ENCODE results near the gene TFPI.
"Not testable (repeated sequence)": the region's sequence is repeated elsewhere in the genome, so short reads cannot be mapped to it uniquely, and the experiment has no call there.

The TFPI gene

DNA sequence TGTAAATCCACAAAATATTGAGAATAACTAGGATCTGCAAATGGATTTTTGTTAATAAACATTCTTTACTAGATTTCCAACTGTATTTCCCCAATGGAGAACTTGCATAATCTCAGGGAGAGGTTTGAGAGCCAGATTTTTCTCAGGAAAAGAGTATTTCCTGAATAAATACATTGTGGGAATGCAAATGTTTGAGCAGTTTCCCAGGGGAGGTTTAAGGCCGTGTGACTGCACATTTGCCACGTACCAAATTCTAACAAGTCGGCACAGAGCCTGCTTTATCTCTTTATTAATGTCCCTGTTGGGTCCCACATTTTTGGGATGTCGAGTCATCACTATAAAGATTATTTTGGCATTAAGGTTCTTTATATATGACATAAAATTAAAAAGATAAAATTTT is 27.0 kb downstream of the TFPI start:
- DNase-seq = no peak

DNA sequence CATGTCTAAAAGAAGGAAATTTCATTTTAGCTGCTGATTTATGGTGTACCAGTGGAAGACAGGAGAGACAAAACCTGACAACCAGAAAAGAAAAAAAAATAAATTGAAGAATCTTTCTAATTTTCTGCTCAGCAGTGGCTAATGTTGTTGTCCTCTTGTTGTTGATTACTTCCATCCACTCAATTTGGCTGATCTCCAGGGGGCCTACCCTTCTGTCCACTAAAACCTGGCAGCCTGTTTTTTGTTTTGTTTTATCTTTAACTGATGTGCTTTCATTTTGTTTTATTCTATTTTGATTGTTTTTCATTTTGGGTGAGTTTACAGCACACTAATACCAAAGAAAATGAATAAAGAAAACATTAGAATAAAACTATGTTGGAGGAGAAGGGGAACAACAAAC is 27.4 kb downstream of the TFPI start:
- DNase-seq = no peak

DNA sequence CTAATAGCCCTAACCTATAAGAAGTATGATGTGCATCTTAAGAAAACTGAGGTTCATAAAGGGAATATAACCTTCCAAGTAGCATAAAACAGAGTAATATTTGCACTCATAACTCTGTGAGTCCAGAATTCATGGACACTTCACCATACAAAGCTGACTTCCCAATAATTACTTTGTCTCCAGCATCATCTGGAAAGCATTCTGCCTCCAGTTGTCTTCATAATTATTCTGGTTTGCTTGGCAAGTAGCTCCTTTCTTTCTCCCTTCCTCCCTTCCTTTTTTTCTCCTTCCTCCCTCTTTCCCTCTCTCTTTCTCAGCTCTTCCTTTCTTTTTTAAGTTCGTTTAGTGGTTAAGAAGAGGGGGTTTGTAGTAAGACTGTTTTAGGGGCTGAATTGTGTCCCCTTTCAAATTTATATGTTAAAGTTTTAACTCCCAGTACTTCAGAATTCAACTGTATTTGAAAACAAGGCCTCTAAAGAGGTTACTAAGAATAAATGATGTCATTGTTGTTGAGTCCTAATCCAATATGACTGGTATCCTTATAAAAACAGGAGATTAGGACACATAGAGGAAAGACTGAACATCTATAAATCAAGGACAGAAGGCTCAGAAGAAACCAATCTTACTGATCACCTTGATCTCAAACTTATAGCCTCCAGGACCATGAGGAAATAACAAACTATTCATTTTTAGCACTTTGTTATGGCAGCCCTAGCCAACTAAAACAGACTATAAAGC is 28.9 kb downstream of the TFPI start:
- DNase-seq = no peak

DNA sequence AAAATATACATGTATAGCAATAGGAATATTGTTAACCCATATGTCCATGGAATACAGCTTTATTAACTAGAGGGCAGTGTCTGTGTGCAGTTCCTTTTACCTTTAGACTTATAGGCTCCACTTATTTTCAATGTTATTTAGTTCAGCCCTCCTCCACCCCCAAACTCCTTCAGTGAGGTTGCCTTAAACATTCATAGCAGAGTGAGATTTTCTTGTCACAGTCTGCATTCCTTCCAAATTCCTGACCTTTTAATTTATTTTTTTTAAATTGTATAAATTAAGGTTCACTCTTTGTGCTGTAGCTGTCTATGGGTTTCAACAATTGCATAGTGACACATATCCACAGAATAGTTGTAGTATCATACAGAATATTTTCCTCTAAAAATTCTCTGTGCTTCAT is 30.9 kb downstream of the TFPI start:
- DNase-seq = no peak

DNA sequence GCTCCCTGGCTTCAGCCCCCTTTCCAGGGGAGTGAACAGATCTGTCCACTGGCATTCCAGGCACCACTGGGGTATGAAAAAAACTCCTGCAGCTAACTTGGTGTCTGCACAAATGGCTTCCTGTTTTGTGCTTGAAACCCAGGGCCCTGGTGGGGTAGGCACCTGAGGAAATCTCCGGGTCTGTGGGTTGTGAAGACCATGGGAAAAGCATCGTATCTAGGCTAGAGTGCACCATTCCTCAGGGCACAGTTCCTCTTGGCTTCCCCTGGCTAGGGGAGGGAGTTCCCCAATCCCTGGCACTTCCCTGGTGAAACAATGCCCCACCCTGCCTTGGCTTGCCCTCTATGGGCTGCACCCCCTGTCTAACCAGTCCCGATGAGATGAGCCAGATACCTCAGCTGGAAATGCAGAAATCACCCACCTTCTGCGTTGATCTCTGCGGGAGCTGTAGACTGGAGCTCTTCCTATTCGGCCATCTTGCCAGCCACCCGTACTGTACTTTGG is 34.1 kb downstream of the TFPI start:
- DNase-seq = no peak

- no peak for DNase-seq
Observed at GRCh38 chr2:187519419-187520120, 34.7 kb downstream of the TFPI start.

GRCh38 chr2:187517750-187518361 is 36.4 kb downstream of the TFPI start:
- not testable (repeated sequence) for DNase-seq

DNA sequence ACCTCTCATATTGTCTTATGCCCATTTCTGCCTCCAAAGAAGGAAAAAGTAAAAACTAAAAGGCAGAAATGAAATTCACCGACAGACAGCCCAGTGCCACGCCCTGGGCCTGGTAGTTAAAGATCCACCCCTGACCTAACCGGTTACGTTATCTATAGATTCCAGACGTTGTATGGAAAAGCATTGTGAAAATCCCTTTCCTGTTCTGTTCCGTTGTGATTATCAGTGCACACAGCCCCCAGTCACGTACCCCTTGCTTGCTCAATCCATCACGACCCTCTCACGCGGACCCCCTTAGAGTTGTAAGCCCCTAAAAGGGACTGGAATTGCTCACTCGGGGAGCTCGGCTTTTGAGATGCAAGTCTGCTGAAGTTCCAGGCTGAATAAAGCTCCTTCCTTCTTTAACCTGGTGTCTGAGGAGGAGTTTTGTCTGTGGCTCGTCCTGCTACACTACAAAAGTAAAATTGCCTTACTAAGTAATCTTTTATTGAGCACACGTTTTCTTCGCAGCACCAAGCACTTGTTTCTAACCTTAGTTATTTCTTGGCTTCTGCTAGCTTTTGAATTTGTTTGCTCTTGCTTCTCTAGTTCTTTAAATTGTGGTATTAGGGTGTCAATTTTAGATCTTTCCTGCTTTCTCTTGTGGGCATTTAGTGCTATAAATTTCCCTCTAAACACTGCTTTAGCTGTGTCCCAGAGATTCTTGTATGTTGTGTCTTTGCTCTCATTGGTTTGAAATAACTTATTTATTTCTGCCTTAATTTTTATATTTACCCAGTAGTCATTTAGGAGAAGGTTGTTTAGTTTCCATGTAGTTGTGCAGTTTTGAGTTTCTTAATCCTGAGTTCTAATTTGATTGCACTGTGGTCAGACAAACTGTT is 37.4 kb downstream of the TFPI start:
- DNase-seq = not testable (repeated sequence)

GRCh38 chr2:187514930-187515329 is 39.3 kb downstream of the TFPI start:
- DNase-seq = no peak

DNA sequence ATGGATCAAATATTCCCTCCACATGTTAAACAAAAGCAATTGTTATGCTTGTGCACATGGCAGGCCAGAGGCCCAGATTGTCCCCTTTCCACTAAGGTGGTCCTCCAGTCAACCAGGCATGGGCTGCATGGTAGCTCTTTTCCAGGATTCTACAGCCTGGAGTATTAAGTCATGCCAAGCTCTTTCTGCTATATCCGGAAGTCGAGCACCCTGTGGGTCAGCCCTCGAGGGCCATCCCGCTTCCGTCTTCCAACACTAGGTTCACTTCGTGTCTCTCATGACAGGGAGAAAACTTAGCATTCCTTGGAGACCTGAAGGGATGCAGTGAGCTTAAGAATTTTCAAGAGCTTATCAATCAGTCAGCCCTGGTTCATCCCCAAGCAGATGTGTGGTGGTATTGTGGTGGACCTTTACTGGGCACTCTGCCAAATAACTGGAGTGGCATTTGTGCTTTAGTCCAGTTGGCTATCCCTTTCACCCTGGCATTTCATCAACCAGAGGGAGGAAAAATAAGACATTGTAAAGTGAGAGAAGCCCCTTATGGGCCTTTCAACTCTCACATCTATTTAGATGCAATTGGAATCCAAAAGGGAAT is 39.9 kb downstream of the TFPI start:
- DNase-seq = not testable (repeated sequence)

DNA sequence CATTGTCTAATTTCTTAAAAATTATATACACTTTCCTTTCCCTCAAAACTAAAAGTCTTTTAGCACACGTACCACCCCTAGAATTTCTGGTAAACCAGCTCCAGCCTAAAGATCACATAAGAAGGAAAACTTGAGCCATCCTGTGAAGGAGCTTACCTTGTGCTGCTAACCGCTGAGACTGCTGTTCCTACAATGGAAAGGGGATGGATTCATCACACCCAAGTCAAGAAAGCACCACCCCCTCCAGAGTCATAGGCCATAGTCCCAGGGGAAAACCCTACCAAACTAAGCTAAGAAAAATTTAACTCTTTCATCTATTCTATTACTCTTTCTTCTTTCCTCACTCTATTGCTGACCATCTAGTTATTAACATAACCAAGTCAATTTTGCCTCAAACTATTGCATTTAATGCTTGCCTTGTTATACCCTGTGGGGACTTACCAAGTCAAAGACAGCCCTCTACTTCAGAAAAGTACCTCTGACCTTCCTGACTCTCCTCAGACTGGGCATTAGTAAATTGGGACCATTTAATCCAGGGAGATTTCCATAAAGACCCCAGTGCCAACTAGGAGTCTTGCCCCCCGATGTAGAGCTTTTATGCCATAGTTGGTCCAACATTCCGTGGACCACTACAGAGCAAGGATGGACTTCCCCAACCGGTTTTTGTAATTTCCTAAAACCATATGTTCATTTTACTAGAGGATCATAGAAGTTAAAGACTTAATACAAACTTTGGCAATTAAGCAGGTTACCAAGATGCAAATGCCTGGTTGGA is 40.6 kb downstream of the TFPI start:
- DNase-seq = not testable (repeated sequence)

DNA sequence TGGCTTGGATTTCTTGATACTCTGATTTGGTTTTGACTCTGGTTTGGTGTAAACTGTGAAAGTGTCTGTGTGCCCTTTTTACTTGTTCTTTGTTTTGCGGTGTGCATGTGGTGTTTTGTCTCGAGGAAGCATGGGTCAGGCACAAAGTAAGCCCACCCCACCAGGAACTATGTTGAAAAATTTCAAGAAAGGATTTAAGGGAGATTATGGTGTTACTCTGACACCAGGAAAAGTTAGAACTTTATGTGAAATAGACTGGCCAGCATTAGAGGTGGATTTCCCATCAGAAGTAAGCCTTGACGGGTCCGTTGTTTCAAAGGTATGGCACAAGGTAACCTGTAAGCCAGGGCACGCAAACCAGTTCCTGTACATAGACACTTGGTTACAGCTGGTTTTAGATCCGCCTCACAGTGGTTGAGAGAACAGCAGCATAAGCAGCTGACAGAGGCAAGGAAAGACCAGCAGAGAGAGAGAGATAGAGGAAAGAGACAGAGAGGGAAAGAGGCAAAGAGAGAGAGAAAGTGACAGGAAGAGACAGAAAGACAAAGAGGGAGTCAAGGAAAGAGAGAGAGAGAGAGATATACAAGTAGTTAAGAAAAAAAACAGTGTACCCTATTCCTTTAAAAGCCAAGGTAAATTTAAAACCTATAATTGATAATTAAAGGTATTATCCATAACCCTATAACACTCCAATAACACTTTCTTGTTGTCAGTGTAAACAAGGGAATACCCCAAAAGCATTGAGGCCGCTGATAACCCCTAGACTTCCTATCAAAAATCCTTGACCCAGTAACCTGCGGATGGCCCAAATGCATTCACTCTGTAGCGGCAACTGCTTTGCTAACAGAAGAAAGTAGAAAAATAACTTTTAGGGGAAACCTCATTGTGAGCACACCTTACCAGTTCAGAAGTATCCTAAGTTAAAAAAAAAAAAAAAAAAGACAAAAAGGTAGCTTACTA is 42.6 kb downstream of the TFPI start:
- DNase-seq = no peak

DNA sequence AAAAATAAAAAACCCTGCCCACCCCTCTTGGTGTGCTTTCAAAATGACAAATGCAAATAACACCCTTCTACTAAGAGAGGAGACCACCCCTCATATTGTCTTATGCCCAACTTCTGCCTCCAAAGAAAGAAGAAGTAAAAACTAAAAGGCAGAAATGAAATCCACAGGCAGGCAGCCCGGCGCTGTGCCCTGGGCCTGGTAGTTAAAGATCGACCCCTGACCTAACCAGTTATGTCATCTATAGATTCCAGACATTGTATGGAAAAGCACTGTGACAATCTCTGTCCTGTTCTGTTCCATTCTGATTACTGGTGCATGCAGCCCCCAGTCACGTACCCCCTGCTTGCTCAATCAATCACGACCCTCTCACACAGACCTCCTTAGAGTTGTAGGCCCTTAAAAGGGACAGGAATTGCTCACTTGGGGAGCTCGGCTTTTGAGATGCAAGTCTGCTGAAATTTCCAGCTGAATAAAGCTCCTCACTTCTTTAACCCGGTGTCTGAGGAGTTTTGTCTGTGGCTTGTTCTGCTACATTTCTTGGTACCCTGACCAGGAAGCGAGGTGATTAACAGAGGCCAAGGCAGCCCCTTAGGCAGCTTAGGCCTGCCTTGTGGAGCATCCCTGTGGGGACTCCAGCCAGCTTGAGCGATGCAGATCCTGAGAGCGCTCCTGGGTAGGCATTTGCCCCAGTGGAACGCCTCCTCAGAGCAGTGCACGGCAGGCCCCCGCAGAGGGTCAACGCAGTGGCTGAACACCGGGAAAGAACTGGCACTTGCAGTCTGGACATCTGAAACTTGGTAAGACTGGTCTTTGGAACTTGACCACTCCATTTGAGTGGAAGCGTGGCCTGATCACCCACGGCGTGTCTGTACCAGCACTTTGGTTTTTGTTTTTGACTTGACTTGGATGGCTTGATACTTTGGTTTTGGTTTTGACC is 43.5 kb downstream of the TFPI start:
- DNase-seq = not testable (repeated sequence)

DNA sequence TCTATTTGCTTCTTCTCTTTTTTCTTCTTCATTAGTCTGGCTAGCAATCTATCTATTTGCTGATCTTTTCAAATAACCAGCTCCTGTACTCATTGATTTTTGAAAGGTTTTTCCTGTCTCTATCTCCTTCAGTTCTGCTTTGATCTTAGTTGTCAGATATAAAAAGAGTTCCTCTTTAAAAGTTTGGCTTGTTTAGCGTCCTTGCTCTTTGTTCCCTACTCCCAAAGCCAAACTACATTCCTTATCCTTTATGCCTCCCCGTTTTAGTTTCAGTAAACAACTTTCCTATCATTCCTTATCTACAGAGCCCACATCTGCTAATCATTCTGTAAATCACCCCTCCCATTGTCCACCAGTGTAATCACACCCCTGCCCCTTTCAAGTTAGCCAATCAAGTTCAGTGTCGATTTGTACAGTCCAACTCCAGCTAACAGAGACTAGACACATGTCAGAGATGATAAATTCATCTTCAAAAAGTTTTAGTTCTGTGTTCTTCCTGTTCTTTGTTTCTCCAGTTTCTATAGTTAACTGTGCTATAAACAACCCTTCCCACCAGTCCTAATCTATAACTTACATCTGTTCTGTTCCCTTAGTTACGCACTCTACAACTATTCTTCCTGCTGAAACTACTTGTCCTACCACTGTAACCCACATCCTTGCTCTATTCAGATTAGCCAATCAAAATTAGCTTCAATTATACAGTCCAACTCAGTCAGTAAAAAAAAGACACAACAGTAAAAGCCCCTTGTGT is 44.4 kb downstream of the TFPI start:
- DNase-seq = no peak

GRCh38 chr2:187506416-187506815 is 47.8 kb downstream of the TFPI start:
- DNase-seq = no peak

- DNase-seq = no peak
Observed at GRCh38 chr2:187505065-187505672, 49.1 kb downstream of the TFPI start.

- DNase-seq = no peak
Observed at GRCh38 chr2:187504312-187504921, 49.8 kb downstream of the TFPI start.

- no peak for DNase-seq
Observed at GRCh38 chr2:187503700-187504099, 50.5 kb downstream of the TFPI start.
